Gastroesophageal sphincter (tissue), 4 donors: ENCODE results near the gene UPF1. TPM values are rescaled to one million over a fixed set of nuclear protein-coding genes. Genes with fewer than 3 reads are reported as not detected.
A peak's percentile ranks its signal among the peaks of the same experiment; 100 is the strongest.

ENCODE experiments used
- ATAC-seq: fragments of 150-250 bp; one replicate; pipeline ENCODE4 v1.9.1; 2016; ENCODE audit warnings: mild to moderate bottlenecking, moderate library complexity
- H3K27ac ChIP-seq, 4 donors: fragments of 200-600 bp; sonication (generic) in 3 of 4; 1 replicate in 3 of 4; 2 replicates in 1 of 4; pipeline ENCODE4 v1.5.1; 2016 to 2019
- H3K27me3 ChIP-seq: fragments of 200-600 bp; sonication (generic); one replicate; pipeline ENCODE4 v1.5.1; 2019
- H3K36me3 ChIP-seq, 2 donors: fragments of 200-600 bp; sonication (generic); one replicate each; pipeline ENCODE4 v1.5.1; 2019; ENCODE audit warnings: control low read depth in 1 of 2
- H3K4me1 ChIP-seq, 3 donors: fragments of 200-600 bp; sonication (generic); 1 replicate in 2 of 3; 2 replicates in 1 of 3; pipeline ENCODE4 v1.5.1; 2016 to 2019; ENCODE audit warnings: control low read depth in 2 of 3
- H3K4me3 ChIP-seq, 2 donors: fragments of 200-600 bp; sonication (generic); one replicate each; pipeline ENCODE4 v1.5.1; 2019; ENCODE audit warnings: mild to moderate bottlenecking in 1 of 2, moderate library complexity in 1 of 2
- H3K9me3 ChIP-seq, 3 donors: fragments of 200-600 bp; sonication (generic); one replicate each; pipeline ENCODE4 v1.5.1; 2017 to 2019; ENCODE audit warnings: control low read depth in 2 of 3
- CTCF ChIP-seq, 4 experiments: fragments of 200-600 bp in 2 of 4; fragments of 450-650 bp in 2 of 4; sonication (generic) in 1 of 4; IDR thresholded peaks; one replicate each; pipeline ENCODE4 v1.5.1; 2017 to 2019; ENCODE audit warnings: antibody characterized with exemption in 4 of 4, mild to moderate bottlenecking in 2 of 4, moderate library complexity in 2 of 4
- EP300 ChIP-seq: sonication (generic); formaldehyde crosslinking; IDR thresholded peaks from one replicate; pipeline ENCODE4 v1.6.1; 2017; ENCODE audit warnings: antibody characterized with exemption, mild to moderate bottlenecking
- POLR2A ChIP-seq, 2 donors: fragments of 450-650 bp; IDR thresholded peaks; one replicate each; pipeline ENCODE4 v1.6.1; 2017; ENCODE audit warnings: antibody characterized with exemption in 2 of 2, mild to moderate bottlenecking in 2 of 2, moderate library complexity in 1 of 2
- POLR2AphosphoS5 ChIP-seq: sonication (generic); formaldehyde crosslinking; IDR thresholded peaks from one replicate; pipeline ENCODE4 v1.6.1; 2017; ENCODE audit warnings: antibody characterized with exemption
- WGBS, 2 donors: methylation state at CpG; one replicate each; pipeline ENCODE4 v1.1.5; 2018; ENCODE audit warnings: low coverage in 1 of 2; 5-methylcytosine and 5-hydroxymethylcytosine counted together
- total RNA-seq, 4 donors: library from RNA; depleted of rRNA; stranded (reverse); fragments of >200 nt; gene quantifications; one replicate each; pipeline ENCODE4 v1.1.0, GENCODE V29; 2016

Gene UPF1
- total RNA-seq, 4 donors from 2014 or later, result 53.6 to 92.2 (median 59.9) TPM

GRCh38 chr19:18843960-18844359, 12.2 kb downstream of the UPF1 start:
- TF ChIP-seq POLR2AphosphoS5 (no peak), EP300 (no peak)
- H3K9me3 ChIP-seq, result no peaks in the 10 kb centered on the region
- no peak overlapping the region for H3K27ac ChIP-seq
- no peak for ATAC-seq
- peaks cover 0 to 100% (median 65%) of the 10 kb centered on the region in 3 donors for H3K4me1 ChIP-seq
- no peaks in the 10 kb centered on the region for H3K27me3 ChIP-seq
- 62% methylated on average over 4 of the region's 7 CpGs; no CpG with 5 or more reads in 1 of the 2 donors for WGBS, 2 donors
- H3K4me3 ChIP-seq, result no peak overlapping the region
- H3K36me3 ChIP-seq, result peaks cover 0 to 11% of the 10 kb centered on the region in 2 donors

GRCh38 chr19:18844806-18845329, 13.1 kb downstream of the UPF1 start:
- ATAC-seq, result no peak
- peaks cover 0 to 100% (median 67%) of the 10 kb centered on the region in 3 donors for H3K4me1 ChIP-seq
- peaks cover 0 to 16% of the 10 kb centered on the region in 2 donors for H3K36me3 ChIP-seq
- WGBS, 2 donors, result 70 to 100% methylated on average over 3 to 4 of the region's 8 CpGs
- H3K9me3 ChIP-seq, result no peaks in the 10 kb centered on the region
- H3K4me3 ChIP-seq, result no peak overlapping the region
- no peak overlapping the region for H3K27ac ChIP-seq
- no peaks in the 10 kb centered on the region for H3K27me3 ChIP-seq
- TF ChIP-seq POLR2AphosphoS5 (no peak), POLR2A (IDR thresholded peaks at IDR 0.05) (no peak), CTCF (IDR thresholded peaks at IDR 0.05) (no peak), EP300 (no peak)

GRCh38 chr19:18845961-18846360, 14.2 kb downstream of the UPF1 start:
- Histone ChIP-seq H3K27me3 (no peaks in the 10 kb centered on the region), H3K27ac (peak overlapping the region in 1 of 4 donors; percentile 76), H3K9me3 (no peaks in the 10 kb centered on the region), H3K4me1 (peaks cover 0 to 100% (median 62%) of the 10 kb centered on the region in 3 donors), H3K4me3 (no peak overlapping the region), H3K36me3 (peaks cover 0 to 27% of the 10 kb centered on the region in 2 donors)
- TF ChIP-seq EP300 (no peak), CTCF (IDR thresholded peaks at IDR 0.05) (no peak), POLR2A (IDR thresholded peaks at IDR 0.05) (no peak), POLR2AphosphoS5 (no peak)
- 60 to 80% methylated on average over 1 to 8 of the region's 12 CpGs for WGBS, 2 donors
- ATAC-seq, result no peak

GRCh38 chr19:18846862-18847548, 15.2 kb downstream of the UPF1 start:
- TF ChIP-seq EP300 (no peak), CTCF (IDR thresholded peaks at IDR 0.05) (peak in 3 of 4 experiments; percentile 83 to 93 (median 92))
- 42 to 100% methylated on average over 1 to 7 of the region's 19 CpGs for whole genome bisulfite sequencing, 2 donors
- peak overlapping the region in 3 of 4 donors; percentile 76 to 81 (median 78) for H3K27ac ChIP-seq
- peak; percentile 88 for ATAC-seq
- no peak overlapping the region for H3K4me3 ChIP-seq
- H3K36me3 ChIP-seq, result peaks cover 0 to 37% of the 10 kb centered on the region in 2 donors
- H3K27me3 ChIP-seq, result no peaks in the 10 kb centered on the region
- no peaks in the 10 kb centered on the region for H3K9me3 ChIP-seq
- H3K4me1 ChIP-seq, result peaks cover 0 to 100% (median 52%) of the 10 kb centered on the region in 3 donors

- Histone ChIP-seq H3K27me3 (no peaks in the 10 kb centered on the region), H3K9me3 (no peaks in the 10 kb centered on the region), H3K4me3 (no peak overlapping the region), H3K4me1 (peaks cover 0 to 94% (median 45%) of the 10 kb centered on the region in 3 donors), H3K27ac (peak overlapping the region in 3 of 4 donors; percentile 76 to 81 (median 78)), H3K36me3 (peaks cover 0 to 45% of the 10 kb centered on the region in 2 donors)
- TF ChIP-seq POLR2AphosphoS5, result no peak
- no peak for ATAC-seq
- 44 to 53% methylated on average over 8 to 10 of the region's 24 CpGs for WGBS, 2 donors
Observed at GRCh38 chr19:18847549-18848463, 16.0 kb downstream of the UPF1 start.
